NB4 (cell line): ENCODE measurements around the gene UBE2V1.

Source experiments
- POLR2A ChIP-seq: IDR thresholded peaks from 2 replicates; pipeline ENCODE4 v1.6.1; 2011; ENCODE audit warnings: mild to moderate bottlenecking; ENCODE audit not compliant: insufficient read length; ENCODE audit errors: extremely low read depth
- TF ChIP-seq, protein P1 (sequence below): IDR thresholded peaks from one replicate; pipeline ENCODE4 v1.5.1; 2012; ENCODE audit warnings: low read depth, low read length

DNA sequence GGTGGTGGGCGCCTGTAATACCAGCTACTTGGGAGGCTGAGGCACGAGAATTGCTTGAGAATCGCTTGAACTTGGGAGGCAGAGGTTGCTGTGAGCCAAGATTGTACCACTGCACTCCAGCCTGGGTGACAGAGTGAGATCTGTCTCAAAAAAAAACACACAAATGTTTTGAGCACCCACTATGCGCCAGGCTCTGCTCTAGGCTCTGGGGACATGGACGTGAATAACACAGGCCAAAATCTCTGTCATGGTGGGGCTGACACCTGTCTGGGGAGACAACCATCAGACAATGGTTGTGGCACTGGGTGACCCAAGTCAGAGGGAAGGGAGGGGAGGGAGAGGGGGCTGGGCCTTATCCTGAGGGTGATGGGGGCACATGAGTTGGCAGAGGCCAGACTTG, 62.7 kb downstream of the UBE2V1 start:
- TF ChIP-seq, protein P1, sequence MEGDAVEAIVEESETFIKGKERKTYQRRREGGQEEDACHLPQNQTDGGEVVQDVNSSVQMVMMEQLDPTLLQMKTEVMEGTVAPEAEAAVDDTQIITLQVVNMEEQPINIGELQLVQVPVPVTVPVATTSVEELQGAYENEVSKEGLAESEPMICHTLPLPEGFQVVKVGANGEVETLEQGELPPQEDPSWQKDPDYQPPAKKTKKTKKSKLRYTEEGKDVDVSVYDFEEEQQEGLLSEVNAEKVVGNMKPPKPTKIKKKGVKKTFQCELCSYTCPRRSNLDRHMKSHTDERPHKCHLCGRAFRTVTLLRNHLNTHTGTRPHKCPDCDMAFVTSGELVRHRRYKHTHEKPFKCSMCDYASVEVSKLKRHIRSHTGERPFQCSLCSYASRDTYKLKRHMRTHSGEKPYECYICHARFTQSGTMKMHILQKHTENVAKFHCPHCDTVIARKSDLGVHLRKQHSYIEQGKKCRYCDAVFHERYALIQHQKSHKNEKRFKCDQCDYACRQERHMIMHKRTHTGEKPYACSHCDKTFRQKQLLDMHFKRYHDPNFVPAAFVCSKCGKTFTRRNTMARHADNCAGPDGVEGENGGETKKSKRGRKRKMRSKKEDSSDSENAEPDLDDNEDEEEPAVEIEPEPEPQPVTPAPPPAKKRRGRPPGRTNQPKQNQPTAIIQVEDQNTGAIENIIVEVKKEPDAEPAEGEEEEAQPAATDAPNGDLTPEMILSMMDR = no peak
- no peak for TF ChIP-seq POLR2A
